H1 (cell line): ENCODE results near the gene HLA-DOB. TPM values are rescaled to one million over a fixed set of nuclear protein-coding genes. Genes with fewer than 3 reads are reported as not detected.

Experiments
- ATF2 ChIP-seq: IDR thresholded peaks from 2 replicates; pipeline ENCODE4 v1.6.1; 2012; ENCODE audit warnings: low read length, inconsistent platforms
- CTCF ChIP-seq, 3 experiments: IDR thresholded peaks; 1 replicate in 2 of 3; 2 replicates in 1 of 3; pipeline versions ENCODE4 v1.5.1 to v1.6.1; 2011; ENCODE audit warnings: low read length in 3 of 3, mild to moderate bottlenecking in 3 of 3, inconsistent platforms in 2 of 3, low read depth in 1 of 3, moderate library complexity in 1 of 3; ENCODE audit not compliant: insufficient read depth in 1 of 3; ENCODE audit errors: control extremely low read depth in 1 of 3
- GTF2F1 ChIP-seq: IDR thresholded peaks from 2 replicates; pipeline ENCODE4 v1.6.1; 2012; ENCODE audit warnings: low read depth, low read length, improper control_type of control experiment, borderline replicate concordance
- HDAC2 ChIP-seq, 2 experiments: fragments of 300-600 bp in 1 of 2; sonication (generic) in 1 of 2; IDR thresholded peaks; 2 replicates each; pipeline ENCODE4 v1.6.1; 2011 to 2012; ENCODE audit warnings: low read depth in 2 of 2, low read length in 2 of 2, mild to moderate bottlenecking in 2 of 2, moderate library complexity in 2 of 2, borderline replicate concordance in 1 of 2, inconsistent platforms in 1 of 2
- RNF2 ChIP-seq: fragments of 200-900, 300-1000 bp; sonication (generic); IDR thresholded peaks from 2 replicates; pipeline ENCODE4 v1.7.1; 2016; ENCODE audit warnings: borderline replicate concordance, low read depth, mild to moderate bottlenecking, antibody characterized with exemption, low read length; ENCODE audit not compliant: poor library complexity, severe bottlenecking; ENCODE audit errors: missing control alignments
- SRF ChIP-seq: IDR thresholded peaks from 2 replicates; pipeline ENCODE4 v1.6.1; 2011; ENCODE audit warnings: mild to moderate bottlenecking, low read depth, low read length, moderate library complexity
- TBP ChIP-seq: IDR thresholded peaks from 2 replicates; pipeline ENCODE4 v1.6.1; 2011; ENCODE audit warnings: low read depth, low read length, improper control_type of control experiment
- TCF12 ChIP-seq: IDR thresholded peaks from 2 replicates; pipeline ENCODE4 v1.6.1; 2011; ENCODE audit warnings: low read depth, mild to moderate bottlenecking, low read length
- polyA plus RNA-seq, 7 experiments: library from polyadenylated mRNA; depleted of rRNA in 3 of 7; stranded (reverse) in 5 of 7; unstranded in 2 of 7; fragments of >200 nt in 5 of 7; fragments of 200-250 nt in 2 of 7; gene quantifications; 1 replicate in 5 of 7; 2 replicates in 1 of 7; 4 replicates in 1 of 7; pipeline versions ENCODE4 v1.2.1 to v1.2.3, GENCODE V29; 2011 to 2013; ENCODE audit warnings: missing spikeins in 2 of 7, mixed read lengths in 2 of 7
- total RNA-seq: library from RNA; stranded (reverse); fragmentation: NEBNext Ultra II Directional; extraction: Animal tissue kit (Norgen Biotek cat#: 25700); gene quantifications from 2 replicates; pipeline ENCODE4 v1.2.1, GENCODE V29; 2021

Gene HLA-DOB
- total and polyA plus RNA-seq, 2 of the 8 experiments (the other 6 are each of a cell fraction or from before 2014, with no cell fraction given): 0.35 TPM; not detected in 1

DNA sequence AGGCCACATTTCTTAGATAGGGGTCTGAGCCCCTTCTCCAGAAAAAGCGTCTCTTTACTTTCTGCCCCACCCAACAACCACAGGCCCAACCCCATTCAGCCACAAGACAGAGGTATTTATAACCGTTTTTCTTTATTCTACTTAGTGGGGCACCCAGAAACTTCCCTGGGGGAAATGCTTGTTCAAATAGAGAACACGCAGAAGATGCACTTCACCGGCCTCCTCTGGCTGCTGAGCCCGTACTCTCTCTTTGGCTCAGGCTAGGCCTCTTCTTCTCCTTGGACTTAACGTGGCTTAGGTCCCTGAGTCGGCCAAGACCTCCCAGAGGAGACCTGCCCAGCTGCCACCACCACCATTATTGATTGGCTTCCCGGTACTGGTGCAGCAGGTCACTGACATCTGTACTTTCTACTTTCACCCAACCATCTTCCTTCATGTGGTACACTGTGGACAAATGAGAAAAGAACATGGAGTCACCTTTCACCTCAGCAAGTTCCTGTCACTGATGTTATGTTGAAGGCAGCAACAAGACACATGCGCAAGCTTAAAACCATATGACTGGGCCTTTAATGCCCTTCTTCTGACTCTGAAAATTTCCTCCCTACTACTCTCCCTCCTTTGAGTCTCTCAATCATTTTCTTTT lies 23.9 kb upstream of the HLA-DOB start (continued):
- TF ChIP-seq ATF2: no peak
- no peak for TF ChIP-seq SRF
- TF ChIP-seq TCF12: no peak
- no peak for TF ChIP-seq CTCF (IDR thresholded peaks at IDR 0.05; ENCODE audit: control extremely low read depth in 1 of 3, insufficient read depth in 1 of 3, low read depth in 1 of 3, low read length in 3 of 3)
- TF ChIP-seq TBP: no peak
- TF ChIP-seq GTF2F1: no peak
- no peak for TF ChIP-seq RNF2
- no peak for TF ChIP-seq HDAC2 (IDR thresholded peaks at IDR 0.05; ENCODE audit: borderline replicate concordance in 1 of 2, low read depth in 2 of 2, low read length in 2 of 2)
